NCI-H1048 (cell line): Measurements from ENCODE around the gene KIAA0040.

ENCODE experiments used
- DNase-seq: peaks from one replicate; lab custom pipeline; 2025; lab: John Stamatoyannopoulos, UW

The KIAA0040 gene

GRCh38 chr1:175192630-175193526 lies at the start of gene KIAA0040:
TSS of gene KIAA0040 (minus strand) at chr1:175192776. CDS start at chr1:175161013, 31,763 bp downstream.
- DNase-seq, result peak; percentile 77

- DNase-seq, result no peak
Measured at GRCh38 chr1:175237389-175237788, 44.8 kb upstream of the KIAA0040 start.

- DNase-seq, result no peak
Measured at GRCh38 chr1:175234639-175235038, 42.1 kb upstream of the KIAA0040 start.

GRCh38 chr1:175232335-175232734 lies 39.8 kb upstream of the KIAA0040 start:
- DNase-seq, result no peak

GRCh38 chr1:175225805-175226129 lies 33.2 kb upstream of the KIAA0040 start:
- DNase-seq, result no peak

GRCh38 chr1:175222296-175222938 lies 29.8 kb upstream of the KIAA0040 start:
- DNase-seq, result no peak

- no peak for DNase-seq
Measured at GRCh38 chr1:175221557-175222175, 29.1 kb upstream of the KIAA0040 start.

- no peak for DNase-seq
Measured at GRCh38 chr1:175220853-175221556, 28.4 kb upstream of the KIAA0040 start.

- DNase-seq, result no peak
Measured at GRCh38 chr1:175219774-175220173, 27.2 kb upstream of the KIAA0040 start.

GRCh38 chr1:175218786-175219434 lies 26.3 kb upstream of the KIAA0040 start:
- DNase-seq, result no peak

- no peak for DNase-seq
Measured at GRCh38 chr1:175217721-175218531, 25.4 kb upstream of the KIAA0040 start.

- no peak for DNase-seq
Measured at GRCh38 chr1:175216444-175216843, 23.9 kb upstream of the KIAA0040 start.

- no peak for DNase-seq
Measured at GRCh38 chr1:175211656-175212055, 19.1 kb upstream of the KIAA0040 start.

- DNase-seq, result no peak
Measured at GRCh38 chr1:175210744-175211143, 18.2 kb upstream of the KIAA0040 start.

- no peak for DNase-seq
Measured at GRCh38 chr1:175209493-175209921, 16.9 kb upstream of the KIAA0040 start.

- no peak for DNase-seq
Measured at GRCh38 chr1:175208773-175209492, 16.4 kb upstream of the KIAA0040 start.

GRCh38 chr1:175207971-175208370 lies 15.4 kb upstream of the KIAA0040 start:
- DNase-seq, result no peak

GRCh38 chr1:175206687-175207086 lies 14.1 kb upstream of the KIAA0040 start:
- no peak for DNase-seq

GRCh38 chr1:175204330-175204729 lies 11.8 kb upstream of the KIAA0040 start:
- DNase-seq, result no peak

- no peak for DNase-seq
Measured at GRCh38 chr1:175203570-175204068, 11.0 kb upstream of the KIAA0040 start.
